KOPT-K1 (cell line): ENCODE results near the gene ITPRIPL2.

Experiments used
- H3K27ac ChIP-seq: fragments of 200-600 bp; sonication (generic); 2 replicates; pipeline ENCODE4 v1.5.1; 2016; ENCODE audit warnings: antibody characterized with exemption, mild to moderate bottlenecking, low read depth, low read length; ENCODE audit not compliant: poor library complexity, severe bottlenecking
- H3K36me3 ChIP-seq: fragments of 200-600 bp; sonication (generic); 2 replicates; pipeline ENCODE4 v1.5.1; 2017; ENCODE audit warnings: antibody characterized with exemption, mild to moderate bottlenecking, low read length, moderate library complexity; ENCODE audit not compliant: insufficient read depth
- H3K9me3 ChIP-seq: fragments of 200-600 bp; sonication (generic); 2 replicates; pipeline ENCODE4 v1.5.1; 2017; ENCODE audit warnings: antibody characterized with exemption, low read length, mild to moderate bottlenecking; ENCODE audit not compliant: insufficient read depth, poor library complexity, severe bottlenecking

Gene ITPRIPL2

GRCh38 chr16:19127674-19128131, 13.9 kb downstream of the ITPRIPL2 start:
- Histone ChIP-seq H3K27ac (no peak overlapping the region), H3K9me3 (peaks cover 9% of the 10 kb centered on the region), H3K36me3 (no peaks in the 10 kb centered on the region)

DNA sequence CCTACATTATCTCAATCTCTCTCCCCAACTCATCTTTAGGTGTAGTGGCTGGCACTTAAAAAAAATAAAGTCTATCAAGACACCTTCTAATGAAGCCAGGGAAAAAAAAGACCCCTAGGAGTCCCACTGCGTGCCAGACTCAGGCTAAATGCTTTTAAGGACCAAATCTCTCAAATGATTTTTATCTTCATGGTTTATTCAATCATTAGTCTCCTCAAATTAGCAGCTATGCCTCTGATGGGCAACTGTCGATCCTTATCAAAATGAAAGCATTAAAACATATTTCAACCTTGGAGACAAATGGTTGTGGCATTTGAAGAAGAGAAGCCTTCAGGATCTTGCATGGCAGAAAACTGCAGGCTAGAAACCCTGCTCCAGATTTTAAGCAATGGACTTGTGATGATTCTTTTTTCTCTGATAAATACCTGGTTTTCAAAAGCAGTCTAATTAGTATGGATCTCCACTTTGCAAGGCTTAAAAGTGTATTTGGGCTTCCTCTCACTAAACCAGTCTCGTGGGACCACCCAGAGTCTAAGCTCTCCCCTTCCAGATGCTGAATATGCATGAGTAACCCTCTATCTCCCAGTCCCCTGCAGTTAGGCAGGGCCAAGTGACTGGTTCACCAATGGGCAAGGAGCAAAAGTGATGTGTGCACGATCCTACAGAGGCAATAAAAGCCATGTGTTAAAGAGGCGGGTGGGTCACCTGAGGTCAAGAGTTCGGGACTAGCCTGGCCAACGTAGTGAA, 14.9 kb downstream of the ITPRIPL2 start:
- Histone ChIP-seq H3K27ac (no peak overlapping the region), H3K9me3 (peaks cover 9% of the 10 kb centered on the region), H3K36me3 (no peaks in the 10 kb centered on the region)

- H3K36me3 ChIP-seq: no peaks in the 10 kb centered on the region
- no peak overlapping the region for H3K27ac ChIP-seq
- peaks cover 6% of the 10 kb centered on the region for H3K9me3 ChIP-seq
These were observed 16.6 kb downstream of the ITPRIPL2 start for GRCh38 chr16:19130385-19130784.

DNA sequence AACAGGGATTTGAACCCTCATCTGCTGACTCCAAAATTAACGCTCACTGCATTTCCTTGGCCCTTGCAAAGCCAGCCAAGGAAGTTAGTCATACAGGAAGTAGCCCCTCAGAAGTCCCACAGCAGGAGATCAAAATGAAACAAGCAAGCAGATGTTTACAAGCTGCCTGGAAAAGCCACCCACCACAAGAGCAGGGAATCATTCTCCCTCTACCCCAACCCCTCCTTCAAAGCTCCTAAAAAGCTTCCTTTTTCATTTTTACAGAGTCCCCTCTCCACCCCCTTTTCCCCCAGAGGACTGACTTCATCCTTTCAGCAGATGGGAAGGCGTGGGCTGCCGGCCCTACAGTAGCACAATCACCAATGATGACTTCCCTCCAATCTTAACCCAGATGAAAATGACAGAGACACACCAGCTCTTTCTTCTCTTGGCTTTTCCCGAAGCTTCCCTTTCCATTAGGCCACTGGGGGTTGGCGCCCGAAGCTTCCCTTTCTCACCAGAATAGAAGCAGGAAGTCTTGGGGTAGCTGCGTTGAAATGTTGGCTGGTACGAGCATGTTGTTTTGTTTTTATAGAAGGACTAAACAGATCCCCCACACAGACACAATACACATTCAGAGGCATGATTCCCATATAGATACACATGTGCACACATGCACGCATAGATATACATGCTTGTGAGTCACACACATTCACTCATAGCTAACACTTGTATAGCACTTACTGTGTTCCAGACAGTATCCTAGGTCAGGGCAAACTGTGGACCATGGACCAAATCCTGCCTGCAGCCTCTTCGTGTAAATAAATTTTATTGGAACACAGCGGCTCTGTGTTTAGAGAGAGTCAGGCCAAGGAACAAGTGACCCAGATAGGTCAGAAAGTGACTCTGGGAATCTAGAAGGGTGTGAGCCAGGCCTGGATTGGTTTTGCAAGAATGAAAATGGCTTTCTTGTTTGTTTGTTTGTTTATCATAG, 17.4 kb downstream of the ITPRIPL2 start:
- no peaks in the 10 kb centered on the region for H3K9me3 ChIP-seq
- H3K27ac ChIP-seq: no peak overlapping the region
- H3K36me3 ChIP-seq: no peaks in the 10 kb centered on the region

- no peak overlapping the region for H3K27ac ChIP-seq
- H3K36me3 ChIP-seq: no peaks in the 10 kb centered on the region
- H3K9me3 ChIP-seq: no peaks in the 10 kb centered on the region
These were observed 18.1 kb downstream of the ITPRIPL2 start for GRCh38 chr16:19131825-19132218.

DNA sequence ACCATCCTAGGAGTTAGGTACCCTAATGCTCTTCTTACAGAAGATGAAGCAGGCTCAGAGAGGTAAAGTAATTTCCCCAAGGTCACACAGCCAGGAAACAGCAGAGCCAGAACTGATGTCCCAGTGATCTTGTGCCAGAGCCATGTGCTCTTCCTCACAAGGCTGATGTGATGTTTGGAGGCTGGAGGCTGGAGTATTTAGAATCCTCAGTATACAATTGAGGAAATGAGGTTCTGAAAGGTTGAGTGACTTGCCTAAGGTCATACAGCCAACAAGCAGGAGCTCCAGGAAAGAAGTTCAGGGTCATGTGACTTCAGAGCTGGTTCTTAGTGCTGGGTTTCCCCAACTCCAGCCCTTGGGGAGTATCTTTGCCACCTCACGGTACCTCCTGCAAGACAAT, 18.5 kb downstream of the ITPRIPL2 start:
- Histone ChIP-seq H3K9me3 (no peaks in the 10 kb centered on the region), H3K27ac (no peak overlapping the region), H3K36me3 (no peaks in the 10 kb centered on the region)

- Histone ChIP-seq H3K9me3 (no peaks in the 10 kb centered on the region), H3K27ac (no peak overlapping the region), H3K36me3 (no peaks in the 10 kb centered on the region)
These were observed 19.1 kb downstream of the ITPRIPL2 start for GRCh38 chr16:19132898-19133297.

DNA sequence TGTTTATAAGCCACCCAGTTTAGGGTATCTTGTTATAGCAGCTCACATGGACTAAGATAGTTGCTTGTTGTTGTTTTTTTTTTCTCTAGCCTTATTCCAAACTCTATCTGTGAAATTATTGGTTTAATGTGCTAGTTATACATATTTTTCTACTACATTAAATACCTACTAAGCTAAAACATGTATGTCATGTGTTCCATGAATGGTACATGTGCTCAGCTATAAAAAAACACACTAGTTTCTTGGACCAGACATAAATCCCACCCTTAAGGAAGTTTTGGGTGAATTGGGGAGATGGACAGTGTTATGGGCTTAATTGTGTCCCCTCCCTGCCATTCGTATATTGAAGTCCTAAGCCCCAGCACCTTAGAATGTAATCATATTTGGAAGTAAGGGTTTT, 19.8 kb downstream of the ITPRIPL2 start:
- Histone ChIP-seq H3K9me3 (no peaks in the 10 kb centered on the region), H3K27ac (no peak overlapping the region), H3K36me3 (no peaks in the 10 kb centered on the region)

DNA sequence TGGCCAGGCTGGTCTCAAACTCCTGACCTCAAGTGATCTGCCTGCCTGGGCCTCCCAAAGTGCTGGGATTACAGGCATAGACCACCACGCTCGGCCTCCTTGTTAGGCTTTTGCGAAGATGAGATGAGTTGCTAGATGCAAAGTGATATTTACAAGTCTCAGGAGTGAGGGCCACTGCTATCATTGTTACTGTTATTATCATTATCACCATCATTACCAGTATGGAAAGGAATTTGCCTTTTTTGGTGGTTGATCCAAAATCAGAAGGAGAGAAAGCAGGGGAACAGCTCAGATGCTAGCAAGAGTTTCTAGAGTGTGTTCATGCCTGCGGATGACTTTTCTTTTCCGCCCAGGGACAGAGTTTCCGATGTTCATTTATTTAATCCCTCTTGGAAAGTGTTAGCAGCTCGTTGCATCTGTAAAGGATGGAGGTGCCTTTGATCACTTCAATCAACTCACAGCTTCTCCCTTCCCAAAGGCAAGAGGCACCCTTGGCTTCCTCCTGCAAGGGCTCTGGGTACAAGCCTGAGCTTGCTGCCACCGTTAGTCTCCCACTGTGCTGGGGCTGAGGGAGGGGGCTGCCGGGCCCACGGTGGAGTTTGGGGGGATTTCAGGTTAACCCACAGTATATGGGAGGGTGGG, 21.6 kb downstream of the ITPRIPL2 start:
- no peak overlapping the region for H3K27ac ChIP-seq

DNA sequence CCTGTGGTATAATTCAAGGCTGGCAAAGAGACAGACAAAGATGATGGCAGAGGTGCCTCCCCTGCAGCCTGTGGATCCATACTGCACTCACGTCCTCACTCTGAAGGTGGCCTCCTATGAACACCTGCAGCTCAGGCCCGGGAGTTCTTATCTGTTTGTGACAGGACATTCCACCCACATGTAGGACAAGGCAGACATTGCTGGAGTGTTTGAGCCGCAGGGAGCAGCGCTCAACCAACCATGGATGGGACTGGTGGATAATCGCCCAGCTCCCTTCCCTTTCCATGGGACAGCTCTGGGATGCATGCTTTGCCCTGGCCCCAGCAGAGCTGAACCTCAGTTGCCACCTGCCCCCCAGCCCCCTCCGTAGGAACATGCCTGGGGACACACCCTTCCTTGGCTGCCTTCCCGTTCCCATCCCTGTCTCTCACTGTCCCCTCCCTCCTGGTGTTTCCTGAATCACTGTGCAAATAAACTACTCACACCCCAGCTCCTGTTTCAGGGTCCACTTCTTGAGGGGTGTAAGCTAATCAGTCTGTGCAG, 22.2 kb downstream of the ITPRIPL2 start:
- no peaks in the 10 kb centered on the region for H3K36me3 ChIP-seq
- no peaks in the 10 kb centered on the region for H3K9me3 ChIP-seq
- no peak overlapping the region for H3K27ac ChIP-seq

More for the DNA sequence above, 21.6 kb downstream of the ITPRIPL2 start:
- no peaks in the 10 kb centered on the region for H3K36me3 ChIP-seq
- H3K9me3 ChIP-seq: no peaks in the 10 kb centered on the region

GRCh38 chr16:19136549-19137196, 22.9 kb downstream of the ITPRIPL2 start:
- no peaks in the 10 kb centered on the region for H3K36me3 ChIP-seq
- H3K27ac ChIP-seq: no peak overlapping the region

DNA sequence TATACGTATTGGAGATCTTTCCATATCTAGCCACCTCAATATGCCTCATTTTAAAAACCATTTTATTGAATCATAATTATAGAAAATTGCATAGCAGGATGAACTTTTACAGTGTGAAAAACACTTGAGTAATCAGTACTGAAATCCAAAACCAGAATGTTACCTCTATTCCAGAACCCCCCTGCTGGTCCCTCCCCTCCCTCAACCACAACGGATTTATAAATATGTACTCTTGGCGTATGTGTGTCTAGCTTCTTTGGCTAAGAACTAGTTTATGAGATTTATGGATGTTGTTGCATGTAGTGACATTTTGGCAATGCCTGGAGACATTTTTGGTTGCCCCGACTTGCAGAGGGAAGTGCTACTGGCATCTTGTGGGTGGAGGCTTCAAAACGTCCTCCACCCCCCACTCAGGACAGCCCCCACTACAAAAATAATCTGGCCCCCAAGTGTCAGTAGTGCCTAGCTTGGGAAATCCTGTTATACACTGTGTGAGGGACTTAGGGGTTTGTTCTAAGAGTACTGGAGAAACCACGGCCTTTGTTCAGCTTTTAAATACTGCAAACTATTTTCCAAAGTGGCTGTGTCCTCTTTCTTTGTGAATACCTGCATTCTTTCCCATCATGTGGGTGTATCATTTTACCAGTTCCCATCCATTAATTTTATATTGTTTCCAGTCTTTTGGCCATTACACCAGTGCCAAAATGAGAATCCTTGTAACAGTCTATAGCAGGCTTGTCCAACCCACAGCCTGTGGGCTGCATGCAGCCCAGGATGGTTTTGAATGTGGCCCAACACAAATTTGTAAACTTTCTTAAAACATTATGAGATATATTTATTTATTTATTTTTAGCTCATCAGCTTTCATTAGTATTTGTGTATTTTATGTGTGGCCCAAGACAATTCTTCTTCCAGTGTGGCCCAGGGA, 23.7 kb downstream of the ITPRIPL2 start:
- no peak overlapping the region for H3K27ac ChIP-seq
- no peaks in the 10 kb centered on the region for H3K9me3 ChIP-seq
- no peaks in the 10 kb centered on the region for H3K36me3 ChIP-seq

More at GRCh38 chr16:19136549-19137196, 22.9 kb downstream of the ITPRIPL2 start:
- no peaks in the 10 kb centered on the region for H3K9me3 ChIP-seq

GRCh38 chr16:19138601-19139000, 24.8 kb downstream of the ITPRIPL2 start:
- Histone ChIP-seq H3K9me3 (no peaks in the 10 kb centered on the region), H3K27ac (no peak overlapping the region), H3K36me3 (no peaks in the 10 kb centered on the region)
